Measurements from ENCODE around the gene SRGAP1.

The SRGAP1 gene

DNA sequence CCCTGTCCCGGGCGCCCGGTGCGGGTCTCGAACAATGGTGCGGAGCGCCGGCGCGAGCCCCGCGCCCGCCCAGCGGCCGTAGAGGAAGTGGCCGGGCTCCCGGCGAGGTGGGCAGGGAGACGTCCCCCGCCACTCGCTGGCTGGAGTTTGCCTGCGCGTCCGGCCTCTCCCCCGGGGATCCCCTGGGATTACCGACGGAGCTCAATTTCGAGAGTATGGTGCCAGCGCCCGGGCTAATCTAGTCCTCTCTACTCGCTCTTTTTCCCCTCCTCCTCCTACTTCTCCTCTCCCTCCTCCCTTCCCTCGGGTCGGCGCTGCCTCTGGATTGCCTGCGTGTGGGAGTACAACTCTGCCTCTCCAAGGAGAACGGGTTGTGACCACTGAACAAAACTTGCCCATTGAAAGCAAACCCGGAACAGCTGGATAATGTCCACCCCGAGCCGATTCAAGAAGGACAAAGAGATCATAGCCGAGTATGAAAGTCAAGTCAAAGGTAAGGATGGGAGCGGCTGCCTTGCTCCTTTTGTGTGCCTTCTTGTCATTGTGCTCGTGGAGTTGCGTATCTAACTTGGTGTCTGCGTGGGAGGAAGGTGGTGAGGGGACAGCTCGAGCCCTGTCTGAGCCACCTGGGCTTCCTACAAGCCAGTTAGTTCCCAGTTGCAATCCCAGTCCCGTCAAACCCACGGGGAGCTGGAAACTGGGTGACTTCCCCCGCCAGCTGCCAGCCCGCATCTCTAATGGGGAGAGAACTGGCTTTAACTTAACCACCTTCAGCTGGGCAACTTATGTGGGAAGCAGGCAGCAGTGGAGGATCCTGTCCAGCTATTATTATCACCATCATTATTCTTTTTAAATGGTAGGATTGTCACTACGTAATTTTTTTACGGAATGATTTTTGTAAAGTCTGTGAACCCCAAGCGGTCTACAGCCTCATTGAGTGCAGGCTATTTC is at the start of gene SRGAP1:
TSS of gene SRGAP1 (plus strand) at position 310 of the 951 bp plus-strand sequence. CDS start at position 427, 117 bp downstream.
- DNase-seq, result peak; percentile 42

GRCh38 chr12:63795032-63795687 is 49.3 kb upstream of the SRGAP1 start:
- no peak for DNase-seq

DNA sequence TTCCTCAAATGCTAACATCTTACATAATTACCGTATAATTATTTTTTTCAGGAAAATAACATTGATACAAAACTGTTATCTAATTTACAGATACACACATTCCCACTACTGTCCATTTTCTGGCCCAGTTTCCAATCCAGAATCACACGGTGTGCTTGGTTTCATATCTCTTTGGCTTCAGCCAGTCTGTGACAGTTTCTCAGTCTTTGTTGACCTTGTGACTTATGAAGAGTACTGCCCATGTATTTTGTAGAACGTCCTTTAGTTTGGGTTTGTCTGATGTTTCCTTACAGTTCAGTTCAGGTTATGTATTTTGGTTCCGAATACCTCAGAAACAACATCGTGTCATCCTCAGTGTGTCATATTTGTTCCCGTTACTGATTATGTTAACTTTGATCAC is 48.6 kb upstream of the SRGAP1 start:
- DNase-seq, result no peak

DNA sequence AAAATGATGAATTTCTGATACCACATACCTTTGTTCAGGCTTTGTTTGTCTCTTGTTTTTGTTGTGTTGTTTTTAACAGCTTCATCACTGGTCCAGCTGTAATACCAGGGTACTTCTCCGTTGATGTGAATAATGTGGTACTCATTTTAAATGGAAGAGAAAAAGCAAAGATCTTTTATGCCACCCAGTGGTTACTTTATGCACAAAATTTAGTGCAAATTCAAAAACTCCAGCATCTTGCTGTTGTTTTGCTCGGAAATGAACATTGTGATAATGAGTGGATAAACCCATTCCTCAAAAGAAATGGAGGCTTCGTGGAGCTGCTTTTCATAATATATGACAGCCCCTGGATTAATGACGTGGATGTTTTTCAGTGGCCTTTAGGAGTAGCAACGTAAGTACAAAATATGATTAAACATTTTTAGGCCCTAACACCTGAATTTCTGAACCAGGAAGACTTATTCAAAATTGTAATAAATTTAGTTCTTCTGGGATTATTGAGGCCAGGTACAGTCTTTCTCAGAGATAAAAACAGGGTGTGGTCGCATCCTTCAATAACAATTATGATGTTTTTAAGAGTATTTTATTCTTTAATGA is 42.4 kb upstream of the SRGAP1 start:
- DNase-seq, result peak; percentile 49

GRCh38 chr12:63804746-63805145 is 39.8 kb upstream of the SRGAP1 start:
- DNase-seq, result no peak

- no peak for DNase-seq
These were observed 38.5 kb upstream of the SRGAP1 start for GRCh38 chr12:63805704-63806672.

DNA sequence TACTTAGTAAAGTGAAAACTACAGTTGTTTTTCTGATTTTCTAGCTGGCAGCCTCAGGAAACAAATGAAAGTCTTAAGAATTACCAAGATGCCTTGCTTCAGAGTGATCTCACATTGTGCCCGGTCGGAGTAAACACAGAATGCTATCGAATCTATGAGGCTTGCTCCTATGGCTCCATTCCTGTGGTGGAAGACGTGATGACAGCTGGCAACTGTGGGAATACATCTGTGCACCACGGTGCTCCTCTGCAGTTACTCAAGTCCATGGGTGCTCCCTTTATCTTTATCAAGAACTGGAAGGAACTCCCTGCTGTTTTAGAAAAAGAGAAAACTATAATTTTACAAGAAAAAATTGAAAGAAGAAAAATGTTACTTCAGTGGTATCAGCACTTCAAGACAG is 35.9 kb upstream of the SRGAP1 start:
- no peak for DNase-seq

DNA sequence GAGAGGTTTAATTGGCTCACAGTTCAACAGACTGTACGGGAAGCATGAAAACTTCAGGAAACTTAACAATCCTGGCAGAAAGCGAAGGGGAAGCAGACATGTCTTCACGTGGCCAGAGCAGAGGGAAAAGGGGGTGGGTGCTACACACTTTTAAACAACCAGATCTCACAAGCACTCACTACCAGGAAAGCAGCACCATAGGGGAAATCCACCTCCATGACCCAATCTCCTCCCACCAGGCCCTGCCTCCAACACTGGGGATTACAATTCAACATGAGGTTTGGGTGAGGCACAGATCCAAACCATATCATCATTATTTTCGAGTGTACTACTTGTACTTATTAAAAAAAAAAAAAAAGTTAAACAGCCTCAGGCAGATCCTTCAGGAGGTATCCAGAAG is 34.9 kb upstream of the SRGAP1 start:
- DNase-seq, result no peak

- DNase-seq, result no peak
These were observed 33.2 kb upstream of the SRGAP1 start for GRCh38 chr12:63811334-63811733.

DNA sequence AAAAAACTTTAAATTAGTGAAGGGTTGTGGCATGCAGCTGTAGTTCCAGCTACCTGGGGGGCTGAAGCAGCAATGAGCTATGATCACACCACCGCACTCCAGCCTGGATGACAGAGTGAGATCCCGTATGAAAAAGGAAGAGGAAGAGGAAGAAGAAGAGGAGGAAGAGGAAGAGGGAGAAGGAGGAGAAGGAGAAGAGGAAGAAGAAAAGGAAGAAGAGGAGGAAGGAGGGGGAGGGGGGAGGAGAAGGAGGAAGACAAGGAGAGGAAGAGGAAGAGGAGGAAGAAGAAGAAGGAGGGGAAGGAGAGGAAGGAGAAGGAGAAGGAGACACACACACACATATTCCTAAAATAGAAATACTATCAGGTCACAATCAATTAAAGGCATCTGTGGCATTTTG is 32.7 kb upstream of the SRGAP1 start:
- no peak for DNase-seq

- no peak for DNase-seq
These were observed 30.2 kb upstream of the SRGAP1 start for GRCh38 chr12:63814146-63814772.

- DNase-seq, result no peak
These were observed 29.0 kb upstream of the SRGAP1 start for GRCh38 chr12:63815482-63815852.

- no peak for DNase-seq
These were observed 28.5 kb upstream of the SRGAP1 start for GRCh38 chr12:63816031-63816430.

DNA sequence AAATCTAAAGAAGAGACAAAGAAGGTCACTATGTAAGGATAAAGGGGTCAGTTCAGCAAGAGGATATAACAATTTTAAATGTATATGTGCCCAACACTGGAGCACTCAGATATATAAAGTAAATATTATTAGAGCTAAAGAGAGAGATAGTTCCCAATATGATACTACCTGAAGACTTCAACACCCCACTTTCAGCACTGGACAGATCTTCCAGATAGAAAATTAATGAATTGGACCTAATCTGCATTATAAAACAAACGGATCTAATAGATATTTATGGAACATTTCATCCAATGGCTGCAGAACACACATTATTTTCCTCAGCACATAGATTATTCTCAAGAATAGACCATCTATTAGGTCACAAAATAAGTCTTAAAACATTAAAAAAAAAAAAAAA is 24.1 kb upstream of the SRGAP1 start:
- no peak for DNase-seq

DNA sequence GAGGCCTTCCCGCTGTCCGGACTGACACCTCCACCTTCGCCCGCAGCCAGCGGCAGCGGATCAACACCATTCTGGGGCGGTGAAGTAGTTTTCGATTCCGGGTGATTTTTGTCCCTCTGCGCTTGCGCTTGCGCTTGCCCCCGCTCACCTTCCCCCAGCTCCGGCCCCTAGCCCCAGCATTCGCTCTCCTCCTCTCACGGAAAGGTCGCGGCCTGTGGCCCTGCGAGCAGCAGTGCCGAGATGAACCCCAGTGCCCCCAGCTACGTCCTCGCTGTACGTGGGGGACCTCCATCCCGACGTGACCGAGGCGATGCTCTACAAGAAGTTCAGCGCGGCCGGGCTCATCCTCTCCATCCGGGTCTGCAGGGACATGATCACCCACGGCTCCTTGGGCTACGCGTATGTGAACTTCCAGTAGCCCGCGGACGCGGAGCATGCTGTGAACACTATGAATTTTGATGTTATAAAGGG is 22.7 kb upstream of the SRGAP1 start:
- no peak for DNase-seq

DNA sequence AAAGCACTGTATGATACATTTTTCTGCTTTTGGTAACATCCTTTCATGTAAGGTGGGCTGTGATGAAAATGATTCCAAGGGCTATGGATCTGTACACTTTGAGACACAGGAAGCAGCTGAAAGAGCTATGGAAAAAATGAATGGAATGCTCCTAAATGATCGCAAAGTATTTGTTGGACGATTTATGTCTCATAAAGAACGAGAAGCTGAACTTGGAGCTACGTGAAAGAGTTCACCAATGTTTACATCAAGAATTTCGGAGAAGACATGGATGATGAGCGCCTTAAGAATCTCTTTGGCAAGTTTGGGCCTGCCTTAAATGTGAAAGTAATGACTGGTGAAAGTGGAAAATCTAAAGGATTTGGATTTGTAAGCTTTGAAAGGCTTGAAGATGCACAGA is 22.1 kb upstream of the SRGAP1 start:
- DNase-seq, result no peak

DNA sequence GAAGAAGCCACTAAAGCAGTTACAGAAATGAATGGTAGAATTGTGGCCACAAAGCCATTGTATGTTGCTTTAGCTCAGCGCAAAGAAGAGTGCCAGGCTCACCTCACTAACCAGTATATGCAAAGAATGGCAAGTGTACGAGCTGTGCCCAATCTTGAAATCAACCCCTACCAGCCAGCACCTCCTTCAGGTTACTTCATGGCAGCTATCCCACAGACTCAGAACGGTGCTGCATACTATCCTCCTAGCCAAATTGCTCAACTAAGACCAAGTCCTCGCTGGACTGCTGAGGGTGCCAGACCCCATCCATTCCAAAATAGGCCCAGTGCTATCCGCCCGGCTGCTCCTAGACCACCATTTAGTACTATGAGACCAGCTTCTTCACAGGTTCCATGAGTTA is 21.5 kb upstream of the SRGAP1 start:
- DNase-seq, result no peak

- DNase-seq, result peak; percentile 64
These were observed 18.4 kb upstream of the SRGAP1 start for GRCh38 chr12:63826006-63826585.

- DNase-seq, result no peak
These were observed 15.6 kb upstream of the SRGAP1 start for GRCh38 chr12:63828867-63829266.

DNA sequence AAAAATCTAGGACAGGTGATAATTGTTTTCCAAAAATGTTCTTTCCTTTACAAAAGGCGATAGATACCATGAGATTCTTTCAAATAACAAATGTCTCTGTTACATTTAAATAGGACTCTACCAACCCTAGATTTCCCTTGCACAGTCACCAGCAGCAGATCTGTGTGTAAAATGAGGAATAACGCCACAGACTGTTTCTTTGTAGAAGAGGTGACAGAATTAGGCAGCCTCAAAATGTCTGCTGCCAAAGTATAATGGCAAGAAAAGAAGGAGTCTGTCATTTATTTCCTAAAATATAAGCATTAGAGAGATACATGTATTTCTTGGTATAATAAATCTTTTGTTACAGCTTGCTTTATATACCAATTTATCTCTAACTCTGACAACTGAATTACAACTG is 8.5 kb upstream of the SRGAP1 start:
- no peak for DNase-seq

- no peak for DNase-seq
These were observed 7.6 kb upstream of the SRGAP1 start for GRCh38 chr12:63836936-63837335.

DNA sequence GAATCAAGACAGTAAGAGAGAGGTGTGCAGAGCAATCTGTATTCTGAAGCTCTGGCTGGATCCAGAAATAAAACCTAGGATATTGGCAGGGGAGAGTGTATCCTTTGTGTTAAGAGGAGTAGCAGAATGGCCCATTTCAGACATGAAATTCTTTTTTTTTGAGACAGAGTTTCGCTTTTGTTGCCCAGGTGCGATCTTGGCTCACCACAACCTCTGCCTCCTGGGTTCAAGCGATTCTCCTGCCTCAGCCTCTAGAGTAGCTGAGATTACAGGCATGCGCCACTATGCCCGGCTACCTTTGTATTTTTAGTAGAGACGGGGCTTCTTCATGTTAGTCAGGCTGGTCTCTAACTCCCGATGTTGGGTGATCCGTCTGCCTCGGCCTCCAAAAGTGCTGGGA is 6.1 kb upstream of the SRGAP1 start:
- no peak for DNase-seq

Data from OCI-M1 (cell line).